Left lung (tissue), 10 donors: Measurements from ENCODE around the gene WHRN. TPM values are rescaled to one million over a fixed set of nuclear protein-coding genes. Genes with fewer than 3 reads are reported as not detected.

Source experiments
- ATAC-seq: fragments of 200-7000 bp; cut with Tn5 transposase; one replicate; pipeline ENCODE4 v1.9.1; 2020; ENCODE audit warnings: moderate library complexity
- DNase-seq, 4 donors: peaks; one replicate each; pipeline ENCODE4 v3.0.0-alpha.2; 2013 to 2020
- H3K27ac ChIP-seq, 2 donors: fragments of 200-600 bp; sonication (generic) in 1 of 2; one replicate each; pipeline versions ENCODE4 v1.5.0 to v1.8.0; 2020 to 2021
- H3K27me3 ChIP-seq, 2 donors: fragments of 200-600 bp; sonication (generic) in 1 of 2; one replicate each; pipeline versions ENCODE4 v1.5.0 to v1.8.0; 2020 to 2021
- H3K36me3 ChIP-seq, 2 donors: fragments of 200-600 bp; sonication (generic) in 1 of 2; one replicate each; pipeline versions ENCODE4 v1.5.0 to v1.8.0; 2020 to 2021
- H3K4me1 ChIP-seq, 2 donors: fragments of 200-600 bp; one replicate each; pipeline ENCODE4 v1.8.0; 2021
- H3K4me3 ChIP-seq, 2 donors: fragments of 200-600 bp; sonication (generic) in 1 of 2; one replicate each; pipeline versions ENCODE4 v1.5.0 to v1.8.0; 2020 to 2021; ENCODE audit warnings: mild to moderate bottlenecking in 1 of 2
- H3K9me3 ChIP-seq, 2 donors: fragments of 200-600 bp; sonication (generic) in 1 of 2; one replicate each; pipeline versions ENCODE4 v1.5.0 to v1.8.0; 2020 to 2021
- intact Hi-C, 2 donors: fragments of 100-400 bp; cut with DNase I; formaldehyde crosslinking; loops; one replicate each; pipeline versions ENCODE4 v1.11.2 to v1.14.2; 2022
- polyA plus RNA-seq, 6 donors: library from polyadenylated mRNA; unstranded; fragments of 120-200 nt; gene quantifications; one replicate each; pipeline ENCODE4 v1.2.1, GENCODE V29; 2013; ENCODE audit not compliant: insufficient read length in 6 of 6
- total RNA-seq, 2 donors: library from RNA; stranded (reverse); fragmentation: NEBNext Ultra II Directional; extraction: Animal tissue kit (Norgen Biotek cat#: 25700); gene quantifications; one replicate each; pipeline ENCODE4 v1.2.1, GENCODE V29; 2021
- TF ChIP-seq, protein P1 (sequence below), 2 donors: fragments of 200-600 bp; sonication (generic) in 1 of 2; IDR thresholded peaks; one replicate each; pipeline versions ENCODE4 v1.5.0 to v1.8.0; 2021; ENCODE audit warnings: antibody characterized with exemption in 2 of 2
- donor health status: DM: no; HTN: yes; CAD: no.
- donor health status: DM: no; HTN: no; CAD: no.

The WHRN gene
- total and polyA plus RNA-seq, 8 donors, result 5.1 to 17.3 (median 10.7) TPM

DNA sequence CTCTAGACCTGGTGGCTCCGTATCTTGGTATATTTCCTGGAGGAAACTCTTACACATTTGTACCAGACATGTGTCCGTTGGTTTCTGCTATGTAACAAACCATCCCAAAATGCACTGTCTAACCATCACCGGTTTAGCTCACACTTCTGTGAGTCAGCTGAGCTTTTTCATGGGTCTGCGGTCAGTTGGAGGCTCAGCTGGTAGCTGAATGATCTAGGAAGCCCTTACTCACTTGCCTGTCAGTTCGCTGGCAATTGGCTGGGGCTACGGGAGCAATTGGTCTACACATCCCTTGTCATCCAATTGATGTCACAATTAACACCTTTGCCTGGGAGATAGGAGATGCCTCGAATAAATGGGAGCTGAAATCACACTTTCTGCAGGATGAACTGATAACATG lies 11.6 kb upstream of the WHRN start:
- TF ChIP-seq, protein P1, sequence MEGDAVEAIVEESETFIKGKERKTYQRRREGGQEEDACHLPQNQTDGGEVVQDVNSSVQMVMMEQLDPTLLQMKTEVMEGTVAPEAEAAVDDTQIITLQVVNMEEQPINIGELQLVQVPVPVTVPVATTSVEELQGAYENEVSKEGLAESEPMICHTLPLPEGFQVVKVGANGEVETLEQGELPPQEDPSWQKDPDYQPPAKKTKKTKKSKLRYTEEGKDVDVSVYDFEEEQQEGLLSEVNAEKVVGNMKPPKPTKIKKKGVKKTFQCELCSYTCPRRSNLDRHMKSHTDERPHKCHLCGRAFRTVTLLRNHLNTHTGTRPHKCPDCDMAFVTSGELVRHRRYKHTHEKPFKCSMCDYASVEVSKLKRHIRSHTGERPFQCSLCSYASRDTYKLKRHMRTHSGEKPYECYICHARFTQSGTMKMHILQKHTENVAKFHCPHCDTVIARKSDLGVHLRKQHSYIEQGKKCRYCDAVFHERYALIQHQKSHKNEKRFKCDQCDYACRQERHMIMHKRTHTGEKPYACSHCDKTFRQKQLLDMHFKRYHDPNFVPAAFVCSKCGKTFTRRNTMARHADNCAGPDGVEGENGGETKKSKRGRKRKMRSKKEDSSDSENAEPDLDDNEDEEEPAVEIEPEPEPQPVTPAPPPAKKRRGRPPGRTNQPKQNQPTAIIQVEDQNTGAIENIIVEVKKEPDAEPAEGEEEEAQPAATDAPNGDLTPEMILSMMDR (IDR thresholded peaks at IDR 0.05), result no peak
- no peaks in the 10 kb centered on the region for H3K4me1 ChIP-seq
- H3K27me3 ChIP-seq, result peaks cover 0 to 14% of the 10 kb centered on the region in 2 donors
- DNase-seq (no peak), ATAC-seq (no peak)
- no peak overlapping the region for H3K27ac ChIP-seq
- H3K4me3 ChIP-seq, result no peak overlapping the region
- H3K36me3 ChIP-seq, result no peaks in the 10 kb centered on the region
- intact Hi-C loops, result no loop called here
- no peaks in the 10 kb centered on the region for H3K9me3 ChIP-seq

DNA sequence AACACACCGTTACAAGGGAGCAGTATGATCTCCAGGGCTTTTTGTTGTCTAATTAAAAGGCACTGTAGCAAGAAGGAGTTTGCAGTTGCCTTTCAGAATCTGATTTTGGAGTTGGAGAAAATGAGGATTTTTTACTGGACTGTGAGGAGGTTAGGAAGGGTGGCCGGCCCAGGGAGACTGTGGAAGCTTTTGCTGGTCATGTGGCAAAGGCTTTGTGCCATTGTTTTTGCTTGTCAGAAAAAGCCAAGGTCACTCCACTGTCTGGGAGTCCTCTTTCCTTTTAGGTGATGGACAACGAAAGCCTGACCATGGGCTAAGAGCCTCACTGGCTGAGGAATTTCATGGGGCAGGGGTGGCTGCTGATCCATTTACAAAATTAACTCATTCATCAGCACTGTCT lies 10.3 kb upstream of the WHRN start:
- intact Hi-C loops, result no loop called here
- ATAC-seq, result no peak
- no peak for DNase-seq
- no peak overlapping the region for H3K4me3 ChIP-seq
- peaks cover 0 to 15% of the 10 kb centered on the region in 2 donors for H3K27me3 ChIP-seq
- no peaks in the 10 kb centered on the region for H3K36me3 ChIP-seq
- no peaks in the 10 kb centered on the region for H3K4me1 ChIP-seq
- TF ChIP-seq, protein P1 (IDR thresholded peaks at IDR 0.05), result no peak
- H3K27ac ChIP-seq, result no peak overlapping the region
- H3K9me3 ChIP-seq, result no peaks in the 10 kb centered on the region

DNA sequence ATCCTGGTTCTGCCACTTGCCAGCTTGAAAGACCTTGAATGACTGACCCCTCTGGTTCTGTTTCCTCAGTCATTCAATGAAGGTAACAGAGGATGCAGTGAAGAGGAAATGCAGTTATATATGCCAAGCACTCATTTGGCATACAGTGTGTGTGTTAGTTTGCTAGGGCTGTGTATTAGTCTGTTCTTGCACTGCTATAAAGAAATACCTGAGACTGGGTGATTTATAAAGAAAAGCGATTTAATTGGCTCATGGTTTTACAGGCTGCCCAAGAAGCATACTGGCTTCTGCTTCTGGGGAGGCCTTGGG lies 8.6 kb upstream of the WHRN start:
- H3K27me3 ChIP-seq, result peaks cover 0 to 25% of the 10 kb centered on the region in 2 donors
- no peak for ATAC-seq

DNA sequence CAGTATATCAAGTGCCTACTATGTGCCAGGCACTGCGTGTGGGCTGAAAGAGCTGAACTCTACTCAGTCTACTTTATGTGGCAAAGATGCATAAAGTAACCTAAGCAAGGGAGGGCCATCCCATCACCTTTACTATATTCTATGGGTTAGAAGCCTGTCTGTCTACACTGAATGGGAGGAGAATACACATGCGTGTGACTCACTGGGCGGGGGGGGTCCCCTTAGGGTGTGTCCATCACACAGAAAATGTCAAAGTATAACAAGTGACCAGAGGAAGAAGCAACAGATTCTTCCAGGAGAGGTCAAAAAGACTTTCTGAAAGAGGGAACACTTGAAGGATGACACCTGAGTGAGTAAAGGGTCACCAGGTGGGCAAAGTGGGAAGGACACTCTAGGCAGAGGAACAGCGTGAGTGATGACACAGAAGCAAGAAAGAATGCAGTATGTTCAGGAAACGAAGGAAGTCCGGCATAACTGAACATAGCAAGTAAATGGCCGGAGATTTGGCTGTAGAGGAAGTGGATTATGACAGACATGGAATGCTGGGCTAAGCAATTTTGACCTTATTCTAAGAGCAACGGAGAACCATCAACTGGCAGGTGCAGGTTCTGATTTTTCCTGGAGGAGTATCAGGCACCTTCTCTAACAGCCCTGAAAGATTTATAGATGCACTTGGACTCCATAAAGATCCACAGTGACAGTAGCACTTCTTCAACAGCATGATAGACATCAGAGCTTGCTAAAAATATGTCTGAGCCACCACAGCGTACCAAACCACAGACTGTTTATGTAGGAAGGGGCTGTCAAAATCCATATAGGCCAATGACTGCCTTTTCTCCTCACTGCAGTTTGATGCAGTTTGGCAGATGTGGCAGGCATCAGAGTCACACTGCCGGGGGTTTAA lies 8.0 kb upstream of the WHRN start:
- Histone ChIP-seq H3K27me3 (peaks cover 0 to 31% of the 10 kb centered on the region in 2 donors), H3K36me3 (no peaks in the 10 kb centered on the region), H3K4me1 (no peaks in the 10 kb centered on the region), H3K27ac (no peak overlapping the region), H3K9me3 (no peaks in the 10 kb centered on the region), H3K4me3 (no peak overlapping the region)
- TF ChIP-seq, protein P1 (IDR thresholded peaks at IDR 0.05), result no peak
- no peak for DNase-seq
- intact Hi-C loops, result no loop called here
- no peak for ATAC-seq

More for the DNA sequence above, 8.6 kb upstream of the WHRN start:
- no peaks in the 10 kb centered on the region for H3K4me1 ChIP-seq
- no peaks in the 10 kb centered on the region for H3K36me3 ChIP-seq
- H3K4me3 ChIP-seq, result no peak overlapping the region
- no peak overlapping the region for H3K27ac ChIP-seq
- no peak for DNase-seq
- intact Hi-C loops, result no loop called here
- TF ChIP-seq, protein P1 (IDR thresholded peaks at IDR 0.05), result no peak
- no peaks in the 10 kb centered on the region for H3K9me3 ChIP-seq

DNA sequence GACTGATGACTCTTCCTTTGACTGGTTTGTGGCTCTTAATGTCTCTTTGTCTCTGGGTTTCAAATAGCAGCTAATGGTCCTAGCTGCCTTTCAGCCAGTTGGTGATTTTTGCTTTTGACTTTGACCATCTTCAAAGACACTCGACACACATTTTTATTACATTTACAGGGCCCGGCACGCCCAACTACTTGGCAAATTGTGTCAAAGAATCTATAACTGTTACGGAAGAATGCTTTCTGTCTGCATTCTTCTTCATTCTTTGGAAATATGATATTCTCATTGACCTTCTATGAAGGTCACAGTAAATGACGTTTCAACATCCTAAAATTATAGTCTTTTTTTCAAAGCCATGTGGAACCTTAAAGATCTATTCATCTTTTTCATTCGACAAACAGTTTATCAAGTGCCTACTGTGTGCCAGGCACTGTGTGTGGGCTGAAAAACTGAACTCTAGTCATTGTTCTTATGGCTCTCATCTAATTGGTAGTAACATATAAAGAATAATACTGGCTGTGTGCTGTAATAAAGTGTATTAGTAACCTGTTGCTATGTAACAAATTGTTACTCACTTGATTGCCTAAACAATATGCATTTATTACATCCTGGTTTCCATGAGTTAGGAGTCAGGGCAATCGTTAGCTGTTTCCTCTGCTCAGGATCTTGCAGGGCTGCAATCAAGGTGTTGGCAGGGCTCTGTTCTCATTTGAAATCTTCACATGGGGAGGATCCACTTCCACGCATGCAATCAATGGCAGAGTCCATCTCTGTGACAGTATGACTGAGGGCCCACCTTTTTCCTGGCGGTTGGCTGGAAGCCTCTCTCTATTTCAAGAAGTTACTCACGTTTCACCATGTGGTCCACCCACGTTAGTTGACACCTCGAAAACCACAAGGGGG lies 7.0 kb upstream of the WHRN start:
- ATAC-seq (no peak), DNase-seq (no peak)
- intact Hi-C loops, result no loop called here
- peaks cover 6 to 42% of the 10 kb centered on the region in 2 donors for H3K27me3 ChIP-seq
- H3K9me3 ChIP-seq, result no peaks in the 10 kb centered on the region
- no peak overlapping the region for H3K4me3 ChIP-seq
- TF ChIP-seq, protein P1 (IDR thresholded peaks at IDR 0.05), result no peak
- H3K27ac ChIP-seq, result no peak overlapping the region
- H3K36me3 ChIP-seq, result no peaks in the 10 kb centered on the region
- no peaks in the 10 kb centered on the region for H3K4me1 ChIP-seq
